SK-N-SH treated with all-trans-retinoic acid at 6 μM for 48 hours (cell line): ENCODE measurements around the gene EPGN.

Experiments used
- ATAC-seq: fragments of 200-7000 bp; cut with Tn5 transposase; 3 replicates; pipeline ENCODE4 v1.9.1; 2020; ENCODE audit warnings: mild to moderate bottlenecking, moderate library complexity
- BACH2 ChIP-seq: fragments of 250-450 bp; sonication (Bioruptor Pico); IDR thresholded peaks from 2 replicates; pipeline ENCODE4 v1.9.0; 2021; ENCODE audit warnings: mild to moderate bottlenecking, borderline replicate concordance
- ESRRG ChIP-seq: fragments of 250-450 bp; sonication (Bioruptor Pico); IDR thresholded peaks from 2 replicates; pipeline ENCODE4 v1.6.1; 2021; ENCODE audit warnings: mild to moderate bottlenecking
- GLIS3 ChIP-seq: fragments of 250-450 bp; sonication (Bioruptor Pico); IDR thresholded peaks from 2 replicates; pipeline ENCODE4 v1.5.0; 2020; ENCODE audit warnings: mild to moderate bottlenecking, moderate library complexity
- ISL1 ChIP-seq: fragments of 250-450 bp; sonication (Bioruptor Pico); IDR thresholded peaks from 2 replicates; pipeline ENCODE4 v2.1.2; 2022; ENCODE audit warnings: mild to moderate bottlenecking, moderate library complexity
- OSR1 ChIP-seq: fragments of 250-450 bp; sonication (Bioruptor Pico); IDR thresholded peaks from 2 replicates; pipeline ENCODE4 v1.8.0; 2022; ENCODE audit warnings: moderate library complexity, mild to moderate bottlenecking, inconsistent platforms
- RARB ChIP-seq: fragments of 250-450 bp; sonication (Bioruptor Pico); IDR thresholded peaks from 2 replicates; pipeline ENCODE4 v1.8.0; 2021; ENCODE audit warnings: mild to moderate bottlenecking, moderate library complexity
- SNAI2 ChIP-seq: fragments of 250-450 bp; sonication (Bioruptor Pico); IDR thresholded peaks from 2 replicates; pipeline ENCODE4 v1.5.0; 2020; ENCODE audit warnings: mild to moderate bottlenecking, moderate library complexity
- TCF4 ChIP-seq: fragments of 250-450 bp; sonication (Bioruptor Pico); IDR thresholded peaks from 2 replicates; pipeline ENCODE4 v1.8.0; 2021; ENCODE audit warnings: mild to moderate bottlenecking, moderate library complexity, borderline replicate concordance
- TOX ChIP-seq: fragments of 250-450 bp; sonication (Bioruptor Pico); IDR thresholded peaks from 2 replicates; pipeline ENCODE4 v1.8.0; 2021; ENCODE audit warnings: mild to moderate bottlenecking, moderate library complexity, borderline replicate concordance
- ZC3H10 ChIP-seq: fragments of 250-450 bp; sonication (Bioruptor Pico); IDR thresholded peaks from 2 replicates; pipeline ENCODE4 v1.5.1; 2021; ENCODE audit warnings: mild to moderate bottlenecking, moderate library complexity
- ZFP3 ChIP-seq: fragments of 250-450 bp; sonication (Bioruptor Pico); IDR thresholded peaks from 2 replicates; pipeline ENCODE4 v1.5.0; 2020; ENCODE audit warnings: mild to moderate bottlenecking, moderate library complexity
- ZNF565 ChIP-seq: fragments of 450-650 bp; formaldehyde crosslinking; conservative IDR thresholded peaks from 2 replicates; pipeline ENCODE4 v1.5.0; 2020; ENCODE audit warnings: low read depth, mild to moderate bottlenecking, moderate library complexity
- ZNF70 ChIP-seq: fragments of 450-650 bp; formaldehyde crosslinking; IDR thresholded peaks from 2 replicates; pipeline ENCODE4 v1.5.0; 2020; ENCODE audit warnings: mild to moderate bottlenecking, moderate library complexity
- ZNF8 ChIP-seq: fragments of 450-650 bp; formaldehyde crosslinking; IDR thresholded peaks from 2 replicates; pipeline ENCODE4 v1.5.0; 2020; ENCODE audit warnings: mild to moderate bottlenecking, moderate library complexity
- TF ChIP-seq, protein P1 (sequence below): fragments of 250-450 bp; sonication (Bioruptor Pico); IDR thresholded peaks from 2 replicates; pipeline ENCODE4 v1.8.0; 2020; ENCODE audit warnings: mild to moderate bottlenecking, moderate library complexity, borderline replicate concordance
- TF ChIP-seq, protein P2 (sequence below): fragments of 250-450 bp; sonication (Bioruptor Pico); IDR thresholded peaks from 2 replicates; pipeline ENCODE4 v1.5.0; 2020; ENCODE audit warnings: mild to moderate bottlenecking, moderate library complexity
- TF ChIP-seq, protein P3 (sequence below): fragments of 250-450 bp; sonication (Bioruptor Pico); IDR thresholded peaks from 2 replicates; pipeline ENCODE4 v1.5.1; 2021; ENCODE audit warnings: mild to moderate bottlenecking, moderate library complexity
- TF ChIP-seq, protein P4 (sequence below): fragments of 250-450 bp; sonication (Bioruptor Pico); IDR thresholded peaks from 2 replicates; pipeline ENCODE4 v1.5.1; 2020; ENCODE audit warnings: low read depth, mild to moderate bottlenecking, moderate library complexity
- TF ChIP-seq, protein P5 (sequence below): fragments of 250-450 bp; sonication (Bioruptor Pico); IDR thresholded peaks from 2 replicates; pipeline ENCODE4 v1.8.0; 2021; ENCODE audit warnings: low read depth, mild to moderate bottlenecking, moderate library complexity, borderline replicate concordance

Gene EPGN

DNA sequence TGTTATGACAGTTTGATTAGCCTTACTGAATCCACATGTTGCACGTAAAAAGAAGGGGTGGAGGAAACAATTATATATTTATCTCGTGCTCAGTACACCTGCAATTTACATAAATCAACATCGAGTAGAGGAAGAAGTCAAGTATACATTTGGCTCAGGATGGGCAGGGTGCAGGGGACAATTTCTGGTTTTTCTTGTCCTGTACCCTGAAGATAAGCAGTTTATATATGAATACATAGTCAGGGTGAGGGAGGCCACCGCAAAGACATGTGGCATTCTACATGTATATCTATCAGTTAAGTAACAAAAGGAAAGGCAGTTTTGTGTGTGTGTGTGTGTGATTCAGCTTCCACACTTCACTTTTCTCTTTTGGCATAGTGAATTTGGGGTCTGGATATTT is 45.6 kb downstream of the EPGN start:
- TF ChIP-seq, protein P1, sequence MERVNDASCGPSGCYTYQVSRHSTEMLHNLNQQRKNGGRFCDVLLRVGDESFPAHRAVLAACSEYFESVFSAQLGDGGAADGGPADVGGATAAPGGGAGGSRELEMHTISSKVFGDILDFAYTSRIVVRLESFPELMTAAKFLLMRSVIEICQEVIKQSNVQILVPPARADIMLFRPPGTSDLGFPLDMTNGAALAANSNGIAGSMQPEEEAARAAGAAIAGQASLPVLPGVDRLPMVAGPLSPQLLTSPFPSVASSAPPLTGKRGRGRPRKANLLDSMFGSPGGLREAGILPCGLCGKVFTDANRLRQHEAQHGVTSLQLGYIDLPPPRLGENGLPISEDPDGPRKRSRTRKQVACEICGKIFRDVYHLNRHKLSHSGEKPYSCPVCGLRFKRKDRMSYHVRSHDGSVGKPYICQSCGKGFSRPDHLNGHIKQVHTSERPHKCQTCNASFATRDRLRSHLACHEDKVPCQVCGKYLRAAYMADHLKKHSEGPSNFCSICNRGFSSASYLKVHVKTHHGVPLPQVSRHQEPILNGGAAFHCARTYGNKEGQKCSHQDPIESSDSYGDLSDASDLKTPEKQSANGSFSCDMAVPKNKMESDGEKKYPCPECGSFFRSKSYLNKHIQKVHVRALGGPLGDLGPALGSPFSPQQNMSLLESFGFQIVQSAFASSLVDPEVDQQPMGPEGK (CRISPR knock-in tag) = no peak
- no peak for TF ChIP-seq GLIS3
- TF ChIP-seq, protein P2, sequence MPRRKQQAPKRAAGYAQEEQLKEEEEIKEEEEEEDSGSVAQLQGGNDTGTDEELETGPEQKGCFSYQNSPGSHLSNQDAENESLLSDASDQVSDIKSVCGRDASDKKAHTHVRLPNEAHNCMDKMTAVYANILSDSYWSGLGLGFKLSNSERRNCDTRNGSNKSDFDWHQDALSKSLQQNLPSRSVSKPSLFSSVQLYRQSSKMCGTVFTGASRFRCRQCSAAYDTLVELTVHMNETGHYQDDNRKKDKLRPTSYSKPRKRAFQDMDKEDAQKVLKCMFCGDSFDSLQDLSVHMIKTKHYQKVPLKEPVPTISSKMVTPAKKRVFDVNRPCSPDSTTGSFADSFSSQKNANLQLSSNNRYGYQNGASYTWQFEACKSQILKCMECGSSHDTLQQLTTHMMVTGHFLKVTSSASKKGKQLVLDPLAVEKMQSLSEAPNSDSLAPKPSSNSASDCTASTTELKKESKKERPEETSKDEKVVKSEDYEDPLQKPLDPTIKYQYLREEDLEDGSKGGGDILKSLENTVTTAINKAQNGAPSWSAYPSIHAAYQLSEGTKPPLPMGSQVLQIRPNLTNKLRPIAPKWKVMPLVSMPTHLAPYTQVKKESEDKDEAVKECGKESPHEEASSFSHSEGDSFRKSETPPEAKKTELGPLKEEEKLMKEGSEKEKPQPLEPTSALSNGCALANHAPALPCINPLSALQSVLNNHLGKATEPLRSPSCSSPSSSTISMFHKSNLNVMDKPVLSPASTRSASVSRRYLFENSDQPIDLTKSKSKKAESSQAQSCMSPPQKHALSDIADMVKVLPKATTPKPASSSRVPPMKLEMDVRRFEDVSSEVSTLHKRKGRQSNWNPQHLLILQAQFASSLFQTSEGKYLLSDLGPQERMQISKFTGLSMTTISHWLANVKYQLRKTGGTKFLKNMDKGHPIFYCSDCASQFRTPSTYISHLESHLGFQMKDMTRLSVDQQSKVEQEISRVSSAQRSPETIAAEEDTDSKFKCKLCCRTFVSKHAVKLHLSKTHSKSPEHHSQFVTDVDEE (CRISPR knock-in tag) = no peak
- TF ChIP-seq ISL1 (CRISPR knock-in tag) = no peak
- TF ChIP-seq, all 23 proteins: peak for 0
- no peak for ATAC-seq

DNA sequence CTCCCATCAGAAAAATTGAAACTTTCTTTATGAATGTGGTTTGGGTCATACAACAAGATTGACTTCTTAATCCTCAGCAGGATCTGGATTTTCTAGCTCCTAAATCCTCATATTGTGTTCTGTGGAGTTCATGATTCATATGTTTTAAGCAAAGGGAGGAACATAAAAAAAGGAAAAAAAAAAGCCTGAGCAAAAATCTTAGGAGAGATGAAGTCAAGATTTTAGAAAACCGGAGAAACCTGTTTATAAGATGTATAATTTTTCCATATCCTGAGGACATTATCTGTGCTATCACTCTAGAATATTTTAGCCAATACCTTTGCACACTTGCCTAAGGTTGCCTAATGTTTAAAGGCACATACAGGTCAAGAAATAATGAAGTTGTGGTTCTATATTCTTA is 49.7 kb downstream of the EPGN start:
- TF ChIP-seq ZNF70 (no peak), ZNF8 (CRISPR knock-in tag) (no peak), SNAI2 (CRISPR knock-in tag) (no peak), RARB (CRISPR knock-in tag) (no peak), BACH2 (CRISPR knock-in tag) (no peak), ZFP3 (no peak), TOX (CRISPR knock-in tag) (no peak), ZNF565 (CRISPR knock-in tag) (no peak)
- TF ChIP-seq, protein P3, sequence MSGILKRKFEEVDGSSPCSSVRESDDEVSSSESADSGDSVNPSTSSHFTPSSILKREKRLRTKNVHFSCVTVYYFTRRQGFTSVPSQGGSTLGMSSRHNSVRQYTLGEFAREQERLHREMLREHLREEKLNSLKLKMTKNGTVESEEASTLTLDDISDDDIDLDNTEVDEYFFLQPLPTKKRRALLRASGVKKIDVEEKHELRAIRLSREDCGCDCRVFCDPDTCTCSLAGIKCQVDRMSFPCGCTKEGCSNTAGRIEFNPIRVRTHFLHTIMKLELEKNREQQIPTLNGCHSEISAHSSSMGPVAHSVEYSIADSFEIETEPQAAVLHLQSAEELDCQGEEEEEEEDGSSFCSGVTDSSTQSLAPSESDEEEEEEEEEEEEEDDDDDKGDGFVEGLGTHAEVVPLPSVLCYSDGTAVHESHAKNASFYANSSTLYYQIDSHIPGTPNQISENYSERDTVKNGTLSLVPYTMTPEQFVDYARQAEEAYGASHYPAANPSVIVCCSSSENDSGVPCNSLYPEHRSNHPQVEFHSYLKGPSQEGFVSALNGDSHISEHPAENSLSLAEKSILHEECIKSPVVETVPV (CRISPR knock-in tag) = no peak
- TF ChIP-seq, protein P1 (CRISPR knock-in tag) = no peak
- no peak for ATAC-seq

DNA sequence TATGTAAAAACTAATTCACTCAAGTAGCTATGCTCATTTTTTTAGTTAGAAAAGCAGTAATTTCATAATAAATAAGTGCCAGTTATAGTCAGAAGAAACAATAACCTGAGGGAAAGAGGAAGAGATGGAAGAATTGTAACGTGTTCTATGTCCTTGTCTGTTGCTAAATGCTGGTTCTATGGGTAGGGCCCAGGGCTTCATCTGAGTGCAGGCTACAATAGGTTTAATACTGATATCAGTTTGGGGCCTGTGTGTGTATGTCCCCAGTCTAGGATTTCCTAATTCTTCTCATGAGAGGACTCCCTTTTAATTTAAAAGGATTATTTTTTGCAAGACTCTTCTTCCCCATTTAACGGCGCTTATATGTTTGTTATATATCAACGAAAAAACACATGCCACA is 53.4 kb downstream of the EPGN start:
- no peak for TF ChIP-seq TCF4 (CRISPR knock-in tag)
- no peak for ATAC-seq

DNA sequence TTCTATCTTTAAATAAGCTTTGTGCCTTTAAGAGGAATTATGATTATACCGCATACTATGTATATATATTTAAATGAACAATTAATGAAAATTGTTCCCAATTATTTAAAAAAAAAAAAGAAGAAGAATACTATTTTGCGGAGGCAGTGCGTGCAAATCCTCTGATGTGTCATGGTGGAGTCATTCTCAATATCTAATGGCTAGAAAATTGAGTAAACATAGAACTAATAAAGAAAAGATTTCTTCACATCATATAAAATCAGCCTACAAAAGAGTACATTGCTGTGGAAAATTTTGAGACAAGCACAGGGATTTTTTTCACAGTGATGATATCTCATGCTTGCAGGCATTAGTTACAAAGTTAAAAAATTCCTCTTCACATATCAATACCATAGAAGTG is 54.1 kb downstream of the EPGN start:
- ATAC-seq = no peak
- TF ChIP-seq RARB (CRISPR knock-in tag) = no peak
- TF ChIP-seq, protein P4, sequence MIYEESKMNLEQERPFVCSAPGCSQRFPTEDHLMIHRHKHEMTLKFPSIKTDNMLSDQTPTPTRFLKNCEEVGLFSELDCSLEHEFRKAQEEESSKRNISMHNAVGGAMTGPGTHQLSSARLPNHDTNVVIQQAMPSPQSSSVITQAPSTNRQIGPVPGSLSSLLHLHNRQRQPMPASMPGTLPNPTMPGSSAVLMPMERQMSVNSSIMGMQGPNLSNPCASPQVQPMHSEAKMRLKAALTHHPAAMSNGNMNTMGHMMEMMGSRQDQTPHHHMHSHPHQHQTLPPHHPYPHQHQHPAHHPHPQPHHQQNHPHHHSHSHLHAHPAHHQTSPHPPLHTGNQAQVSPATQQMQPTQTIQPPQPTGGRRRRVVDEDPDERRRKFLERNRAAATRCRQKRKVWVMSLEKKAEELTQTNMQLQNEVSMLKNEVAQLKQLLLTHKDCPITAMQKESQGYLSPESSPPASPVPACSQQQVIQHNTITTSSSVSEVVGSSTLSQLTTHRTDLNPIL (CRISPR knock-in tag) = no peak
- TF ChIP-seq ISL1 (CRISPR knock-in tag) = no peak
- TF ChIP-seq, protein P5, sequence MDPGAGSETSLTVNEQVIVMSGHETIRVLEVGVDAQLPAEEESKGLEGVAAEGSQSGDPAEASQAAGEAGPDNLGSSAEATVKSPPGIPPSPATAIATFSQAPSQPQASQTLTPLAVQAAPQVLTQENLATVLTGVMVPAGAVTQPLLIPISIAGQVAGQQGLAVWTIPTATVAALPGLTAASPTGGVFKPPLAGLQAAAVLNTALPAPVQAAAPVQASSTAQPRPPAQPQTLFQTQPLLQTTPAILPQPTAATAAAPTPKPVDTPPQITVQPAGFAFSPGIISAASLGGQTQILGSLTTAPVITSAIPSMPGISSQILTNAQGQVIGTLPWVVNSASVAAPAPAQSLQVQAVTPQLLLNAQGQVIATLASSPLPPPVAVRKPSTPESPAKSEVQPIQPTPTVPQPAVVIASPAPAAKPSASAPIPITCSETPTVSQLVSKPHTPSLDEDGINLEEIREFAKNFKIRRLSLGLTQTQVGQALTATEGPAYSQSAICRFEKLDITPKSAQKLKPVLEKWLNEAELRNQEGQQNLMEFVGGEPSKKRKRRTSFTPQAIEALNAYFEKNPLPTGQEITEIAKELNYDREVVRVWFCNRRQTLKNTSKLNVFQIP (CRISPR knock-in tag) = no peak
- TF ChIP-seq OSR1 (CRISPR knock-in tag) = no peak
- no peak for TF ChIP-seq TCF4 (CRISPR knock-in tag)
- TF ChIP-seq ZNF70 = no peak
- TF ChIP-seq ZC3H10 (CRISPR knock-in tag) = no peak
- no peak for TF ChIP-seq ESRRG
- TF ChIP-seq, protein P1 (CRISPR knock-in tag) = no peak
- TF ChIP-seq, protein P2 (CRISPR knock-in tag) = no peak
